ENCODE measurements around the gene CYLC1.

GRCh38 chrX:83934220-83934619, 73.3 kb downstream of the CYLC1 start:
- TF ChIP-seq, protein P1, sequence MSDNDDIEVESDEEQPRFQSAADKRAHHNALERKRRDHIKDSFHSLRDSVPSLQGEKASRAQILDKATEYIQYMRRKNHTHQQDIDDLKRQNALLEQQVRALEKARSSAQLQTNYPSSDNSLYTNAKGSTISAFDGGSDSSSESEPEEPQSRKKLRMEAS (IDR thresholded peaks at IDR 0.05; ENCODE audit: insufficient read depth, insufficient read length) = no peak
- no peak for TF ChIP-seq CTCF (IDR thresholded peaks at IDR 0.05; ENCODE audit: extremely low read depth in 1 of 2, insufficient read depth in 1 of 2, low read depth in 1 of 2, low read length in 2 of 2)
- TF ChIP-seq EZH2 (IDR thresholded peaks at IDR 0.05; ENCODE audit: borderline replicate concordance, low read depth, low read length, severe bottlenecking) = no peak
- TF ChIP-seq GATA2 (IDR thresholded peaks at IDR 0.05; ENCODE audit: insufficient read depth, insufficient read length, low read depth, low read length) = no peak
